ENCODE measurements around the gene RAP1A.

RAP1A gene

DNA sequence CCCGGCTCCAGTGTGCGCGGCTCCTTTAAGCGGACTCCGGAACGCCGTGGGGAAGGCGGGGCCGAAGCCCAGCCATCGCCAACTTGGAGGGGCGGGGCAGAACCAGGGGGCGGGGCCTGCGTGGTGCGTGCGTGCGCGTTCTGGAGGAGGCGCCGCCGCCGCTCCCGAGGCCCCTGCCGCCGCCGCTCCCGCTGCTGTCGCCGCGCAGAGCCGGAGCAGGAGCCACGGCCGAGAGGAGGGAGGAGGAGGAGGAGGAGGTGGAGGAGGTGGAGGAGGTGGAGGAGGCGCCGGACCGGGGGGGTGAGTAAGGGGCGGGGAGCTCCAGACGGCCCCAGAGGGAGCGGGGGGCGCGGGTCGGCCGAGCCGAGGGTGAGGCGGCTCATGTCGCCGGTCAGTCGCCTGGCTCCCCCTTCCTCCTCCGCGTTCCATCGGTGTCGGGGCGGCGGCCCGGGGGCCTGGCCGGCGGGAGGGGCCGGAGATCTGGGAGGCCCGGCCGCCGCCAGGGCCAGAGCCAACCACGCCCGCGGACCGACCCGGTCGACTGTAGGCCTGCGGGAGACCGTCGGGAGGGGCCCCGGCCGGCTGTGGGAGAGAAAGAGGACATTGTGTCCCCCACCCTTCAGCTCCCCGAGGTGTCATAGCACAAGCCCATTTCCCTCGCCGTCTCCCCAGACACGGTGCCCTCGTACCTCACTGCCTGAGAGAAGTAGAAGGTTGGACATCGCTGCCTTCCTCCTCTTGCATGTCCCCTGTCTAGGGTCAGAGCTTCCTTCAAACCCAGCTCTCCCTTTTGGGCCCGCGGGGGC lies at the start of gene RAP1A:
Gene RAP1A (plus strand): TSS at position 155 of the 806 bp plus-strand sequence. CDS start 71,572 bp downstream, outside the sequence.
- DNase-seq = peak; percentile 94

DNA sequence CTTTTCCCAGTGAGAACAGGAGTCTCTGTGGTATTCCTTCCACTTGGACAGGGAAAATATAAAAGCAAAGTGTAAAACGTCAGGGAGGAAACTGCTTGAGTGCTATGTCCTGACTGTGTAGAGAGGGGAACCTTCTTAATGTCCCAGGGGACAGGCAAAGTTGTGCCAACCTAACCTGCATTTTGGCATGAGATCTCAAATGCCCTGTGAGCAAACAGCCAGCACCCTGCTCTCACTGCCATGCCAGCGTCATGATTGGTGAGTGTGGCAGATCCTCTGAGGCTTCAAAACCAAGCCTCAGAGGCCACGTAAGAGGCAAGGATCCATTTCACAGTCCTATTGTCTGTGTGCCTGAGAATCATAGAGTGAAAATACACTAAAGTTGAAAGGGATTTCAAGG lies 49.7 kb upstream of the RAP1A start:
- no peak for DNase-seq

DNA sequence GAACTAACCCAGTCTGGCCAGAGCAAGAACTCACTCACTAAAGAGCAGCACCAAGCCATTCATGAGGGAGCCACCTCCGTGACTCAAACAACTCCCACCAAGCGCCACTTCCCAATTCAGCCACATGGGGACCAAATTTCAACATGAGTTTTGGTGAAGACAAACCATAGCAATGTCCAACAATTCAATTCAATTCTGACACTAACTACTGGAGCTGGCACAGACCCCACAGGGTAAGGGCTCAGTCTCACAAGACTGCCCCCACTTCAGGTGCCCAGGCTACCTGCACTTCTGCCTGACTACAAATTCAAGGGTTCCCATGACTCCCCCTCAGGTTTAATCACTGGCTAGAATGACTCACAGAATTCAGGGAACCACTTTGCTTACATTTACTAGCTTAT lies 48.8 kb upstream of the RAP1A start:
- peak; percentile 18 for DNase-seq

DNA sequence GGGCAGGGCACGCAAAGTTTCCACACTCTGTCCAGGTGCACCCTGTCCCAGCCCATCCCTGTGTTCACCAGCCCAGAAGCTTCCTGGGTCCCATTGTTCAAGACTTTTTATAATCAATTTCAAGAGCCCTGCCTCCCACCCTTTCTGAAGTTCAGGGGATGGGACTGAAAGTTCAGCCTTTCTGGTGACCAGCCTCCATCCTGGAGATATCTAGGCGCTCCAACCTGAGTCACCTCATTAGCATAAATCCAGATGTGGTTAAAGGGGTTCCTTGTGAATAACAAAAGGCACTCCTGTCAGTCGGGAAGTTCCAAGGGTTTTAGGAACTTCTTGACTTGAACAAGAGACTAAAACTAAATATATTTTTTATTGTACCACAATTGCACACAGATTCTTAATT lies 48.4 kb upstream of the RAP1A start:
- DNase-seq = no peak

DNA sequence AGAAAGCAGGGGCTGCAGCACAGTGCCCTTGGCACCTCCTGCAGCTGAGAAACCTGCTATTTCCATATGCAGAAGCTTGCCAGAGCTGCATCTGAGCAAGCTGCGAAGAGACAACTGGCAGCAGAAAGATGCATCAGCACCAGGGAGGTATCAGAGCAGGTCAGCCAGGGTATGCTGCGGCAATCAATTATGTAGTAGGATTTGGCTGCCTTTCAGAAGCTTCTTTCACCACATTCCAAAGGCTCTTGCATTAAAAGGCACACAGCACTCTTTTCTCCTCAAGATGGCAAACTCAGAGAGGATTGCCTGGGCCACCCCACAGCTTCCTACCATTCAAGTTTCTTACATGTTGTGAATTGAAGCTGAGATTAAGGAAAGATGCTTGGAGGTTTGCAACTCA lies 47.6 kb upstream of the RAP1A start:
- no peak for DNase-seq

DNA sequence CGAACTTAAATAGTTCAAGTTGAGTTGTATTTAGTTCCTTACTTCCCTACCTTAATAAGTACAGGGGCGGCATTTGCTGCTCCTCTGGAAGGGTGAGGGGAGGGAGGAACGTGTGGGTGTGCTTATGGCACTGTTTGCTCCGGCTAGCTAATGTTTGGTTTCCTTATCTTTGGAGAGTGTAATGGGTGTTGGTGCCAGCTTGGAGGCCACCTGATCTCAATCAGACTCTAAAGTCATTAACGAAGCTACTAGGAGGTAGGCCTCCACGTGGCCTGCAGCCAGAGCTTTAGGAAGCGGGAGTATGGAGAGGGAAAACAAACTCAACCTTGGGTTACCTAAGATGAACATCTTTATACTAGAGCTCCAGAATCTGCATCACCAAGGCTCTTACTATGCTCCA lies 43.0 kb upstream of the RAP1A start:
- DNase-seq = no peak

DNA sequence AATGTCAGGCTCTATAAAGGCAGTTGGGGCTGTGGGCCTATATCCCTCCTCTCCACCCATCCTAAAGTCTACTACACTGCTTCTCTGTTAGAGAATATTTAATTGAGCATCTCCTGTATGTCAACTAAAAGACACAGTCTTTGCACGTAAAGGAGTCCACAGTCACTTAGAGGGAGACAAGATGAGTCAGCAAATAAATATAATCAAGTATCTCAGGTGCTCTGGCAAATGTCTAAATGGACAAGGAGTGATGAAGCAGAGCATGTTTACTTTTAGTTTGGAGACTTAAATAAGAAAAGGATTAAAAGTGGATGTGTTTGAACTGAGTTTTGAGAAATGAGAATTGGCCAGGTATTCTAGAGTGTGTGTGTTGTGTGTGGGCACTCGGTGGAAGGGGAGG lies 41.8 kb upstream of the RAP1A start:
- DNase-seq = no peak

DNA sequence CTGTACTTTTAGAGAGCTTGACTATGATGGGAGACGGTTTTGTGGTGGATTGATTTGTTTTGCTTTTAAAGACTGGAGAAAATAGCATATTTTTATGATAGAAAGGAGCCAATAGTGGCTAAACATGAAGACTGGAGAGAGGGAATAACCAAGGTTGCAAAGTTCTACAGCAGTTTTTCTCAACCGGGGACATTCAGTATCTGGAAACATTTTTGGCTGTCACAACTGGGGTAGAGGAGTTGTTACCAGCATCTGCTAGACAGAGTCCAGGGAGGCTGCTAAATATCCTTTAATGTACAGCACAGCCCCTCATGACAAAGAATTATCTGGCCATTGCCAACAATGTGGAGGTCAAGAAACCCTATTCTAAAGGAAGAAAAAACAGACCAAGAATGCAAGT lies 38.4 kb upstream of the RAP1A start:
- no peak for DNase-seq

DNA sequence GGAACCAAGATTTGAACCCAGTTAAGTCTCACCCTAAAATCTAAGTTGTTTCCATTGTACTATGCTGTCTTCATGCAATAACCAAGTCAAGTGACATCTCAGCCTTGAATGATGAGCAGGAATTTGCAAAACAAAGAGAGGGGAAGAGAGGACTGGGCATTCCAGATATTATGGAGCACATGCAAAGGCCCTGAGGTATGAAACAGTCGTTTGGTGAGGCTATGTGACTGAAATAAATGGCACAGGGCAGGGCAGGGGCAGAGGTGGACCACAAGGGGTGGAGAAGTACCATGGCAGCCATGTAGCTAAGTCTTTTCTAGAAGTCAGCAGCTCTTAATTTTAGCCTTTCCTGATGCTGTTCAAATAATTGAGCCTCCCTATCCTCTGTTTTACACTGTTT lies 37.6 kb upstream of the RAP1A start:
- DNase-seq = no peak

DNA sequence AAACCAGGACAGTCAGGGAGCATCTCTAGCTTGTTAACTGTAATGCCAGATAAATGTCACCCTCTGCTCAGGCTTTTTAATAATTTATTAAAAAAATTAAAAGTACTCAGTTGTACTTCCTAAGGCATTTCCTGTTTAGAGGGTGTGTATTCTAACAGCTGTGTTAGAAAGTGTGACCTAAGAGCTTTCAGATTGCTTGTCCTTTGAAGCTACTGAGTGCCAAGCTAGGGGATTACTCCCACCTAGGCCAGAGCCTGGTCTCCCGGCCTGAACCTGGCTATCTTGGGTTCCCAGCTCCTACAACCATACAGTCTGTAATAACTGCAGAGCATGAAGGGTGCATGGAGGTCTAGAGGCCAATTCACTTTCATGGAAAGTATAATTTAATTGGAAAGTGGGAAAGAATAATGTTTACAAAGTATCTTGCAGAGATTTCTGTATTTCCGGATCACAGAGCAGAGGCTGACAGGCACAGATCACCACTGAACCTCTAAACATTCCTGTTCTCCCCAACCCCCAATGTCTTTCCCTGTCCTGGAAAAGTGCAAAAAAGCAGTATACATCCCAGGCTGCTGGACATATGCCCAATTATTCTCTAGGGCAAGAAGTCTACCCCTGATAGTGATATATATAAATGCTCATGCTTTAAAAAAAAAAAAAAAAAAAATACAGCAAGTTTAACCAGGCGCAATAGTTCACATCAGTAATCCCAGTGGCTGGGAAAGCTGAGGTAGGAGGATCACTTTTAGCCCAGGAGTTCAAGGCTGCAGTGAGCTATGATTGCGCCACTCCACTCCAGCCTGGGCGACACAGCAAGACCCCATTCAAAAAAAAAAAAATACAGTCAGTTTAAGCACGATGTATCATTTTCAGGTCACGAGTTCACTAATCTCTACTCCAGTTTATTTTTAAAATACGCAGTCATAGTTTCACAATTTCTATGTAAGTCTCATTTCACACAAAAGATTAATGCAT lies 36.7 kb upstream of the RAP1A start:
- DNase-seq = no peak

DNA sequence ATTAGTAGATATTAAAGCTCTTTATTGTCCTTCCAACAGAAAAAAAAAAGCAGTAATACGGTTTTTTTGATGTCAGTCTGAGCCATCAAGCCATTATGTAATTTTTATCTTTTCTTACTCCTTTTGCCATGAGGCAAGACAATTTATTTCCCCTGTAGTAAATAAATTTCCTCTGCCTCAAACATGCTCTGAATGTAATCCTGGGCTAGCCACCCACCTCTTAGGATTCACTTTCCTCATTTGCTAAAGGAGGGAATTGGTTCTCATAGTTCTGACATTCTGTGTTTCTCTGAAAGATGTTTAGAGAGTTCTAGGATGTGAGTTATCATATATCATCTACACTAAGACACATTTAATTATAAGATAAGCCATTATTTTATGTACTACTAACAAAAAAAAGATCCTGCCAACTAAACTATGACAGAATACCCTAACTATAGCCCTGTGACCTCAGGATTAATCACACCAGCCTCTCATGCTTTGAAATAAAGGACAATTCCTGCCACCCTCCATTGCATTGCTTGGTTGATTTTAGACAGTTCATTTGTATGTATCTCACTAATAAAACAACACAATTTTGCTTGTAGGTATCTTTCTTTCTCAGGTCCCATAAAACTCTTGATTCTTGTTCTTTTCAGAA lies 34.0 kb upstream of the RAP1A start:
- DNase-seq = no peak

DNA sequence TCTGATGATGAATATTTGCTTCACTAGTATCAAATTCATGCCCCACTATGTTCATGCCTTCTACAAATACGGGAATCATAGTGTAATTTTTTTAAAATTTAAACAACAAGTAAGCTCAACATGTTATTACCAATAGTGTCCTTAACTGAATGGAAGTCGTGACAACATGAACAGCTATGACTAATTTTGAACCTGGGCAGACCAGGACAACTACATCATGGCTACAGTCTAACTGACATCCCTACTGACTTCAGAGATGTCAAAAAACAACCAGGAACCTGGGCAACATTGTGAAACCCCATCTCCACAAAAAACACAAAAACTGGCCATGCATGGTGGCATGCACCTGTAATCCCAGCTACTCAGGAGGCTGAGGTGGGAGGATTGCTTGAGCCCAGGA lies 33.5 kb upstream of the RAP1A start:
- no peak for DNase-seq

DNA sequence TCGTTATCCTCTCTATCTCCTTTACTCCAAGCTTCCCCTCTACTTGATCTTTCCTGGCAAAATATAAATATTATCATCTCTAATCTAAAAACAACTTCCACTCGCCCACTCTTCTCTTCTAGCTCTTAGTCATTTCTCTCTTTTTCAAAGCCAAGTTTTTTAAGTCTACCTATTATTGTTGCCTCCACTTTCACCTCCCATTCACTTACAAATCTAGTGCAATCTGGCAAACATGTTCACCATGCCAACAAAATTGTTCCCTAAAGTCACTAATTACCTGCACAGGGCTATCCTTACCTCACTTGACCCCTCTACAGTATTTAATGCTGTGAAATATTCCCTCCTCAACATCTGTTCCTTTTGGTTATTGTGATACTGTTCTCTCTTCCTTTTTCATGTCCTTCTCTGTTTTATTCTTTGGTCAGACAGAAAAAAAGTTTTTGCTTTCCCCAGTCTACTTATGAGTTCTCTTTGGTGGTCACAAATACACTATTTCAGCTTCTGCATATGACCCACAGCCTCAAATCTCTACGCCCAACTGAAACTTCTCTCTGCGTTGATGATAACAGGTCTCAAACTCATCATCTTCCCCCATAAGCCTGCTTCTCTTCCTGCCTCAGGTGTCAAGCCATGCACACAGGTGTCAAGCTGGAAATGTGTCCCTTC lies 31.9 kb upstream of the RAP1A start:
- DNase-seq = no peak

DNA sequence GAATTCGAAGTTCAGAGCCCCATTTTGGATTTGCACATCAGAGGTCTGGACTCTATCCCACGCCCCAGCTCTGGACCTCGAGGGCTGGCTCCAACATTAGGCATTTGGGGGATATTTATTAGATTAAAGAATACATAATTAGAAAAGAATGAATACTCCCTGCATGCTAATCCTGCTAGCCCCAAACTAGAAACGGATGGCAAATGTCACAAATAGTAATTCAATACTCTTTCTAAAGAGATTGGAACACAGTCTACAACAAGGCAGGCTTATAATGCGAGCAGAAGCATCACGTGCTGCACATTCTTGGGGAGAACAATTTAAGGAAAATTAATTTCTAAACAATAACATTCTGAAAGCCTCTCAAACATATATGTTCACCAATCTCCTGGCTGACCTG lies 27.7 kb upstream of the RAP1A start:
- no peak for DNase-seq

DNA sequence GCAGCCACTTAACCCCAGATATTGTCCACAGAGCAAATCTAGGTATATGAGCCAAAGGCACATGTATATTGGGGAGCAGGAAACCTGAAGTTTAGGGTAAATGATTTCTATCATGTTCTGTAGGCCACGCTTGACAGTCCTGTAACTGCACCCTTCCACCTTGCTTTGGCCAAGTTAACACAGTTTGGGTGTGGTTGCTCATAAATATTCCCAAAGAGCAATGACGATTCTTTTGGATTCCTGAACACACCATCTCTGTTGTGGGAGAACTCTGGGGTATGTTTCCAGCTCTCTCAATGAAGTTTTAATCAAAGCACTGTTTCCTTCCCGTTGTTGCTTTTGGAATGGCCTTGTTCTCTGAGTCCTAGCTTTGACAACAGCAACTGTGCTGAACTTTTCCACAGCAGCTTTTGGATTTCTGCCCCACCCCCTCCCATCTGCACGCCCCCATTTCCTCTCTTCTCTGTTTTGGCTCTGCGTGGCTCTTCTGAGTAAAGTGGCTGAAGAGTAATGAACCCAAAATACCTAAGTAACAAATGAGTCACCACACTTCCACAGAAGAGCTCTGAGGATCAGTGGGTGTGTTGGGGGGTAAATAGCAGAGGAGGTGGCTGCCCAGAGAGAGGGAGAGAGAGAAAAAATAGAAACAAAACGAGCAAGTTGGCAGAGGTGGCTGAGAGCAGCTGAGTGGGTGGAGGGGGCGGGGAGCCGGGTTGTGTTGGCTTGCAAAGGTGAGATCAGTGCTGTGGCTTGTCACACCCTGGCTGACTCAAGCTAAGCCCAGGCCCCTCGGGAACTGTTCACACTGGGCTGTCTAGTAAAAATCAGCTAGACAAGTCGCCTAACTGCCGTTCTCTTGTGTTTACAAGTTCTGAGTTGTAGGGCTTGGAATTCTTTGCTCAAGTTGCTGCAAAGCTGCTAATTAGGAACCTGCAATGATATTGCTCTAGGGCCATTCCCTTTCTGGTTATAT lies 26.9 kb upstream of the RAP1A start:
- peak; percentile 93 for DNase-seq

DNA sequence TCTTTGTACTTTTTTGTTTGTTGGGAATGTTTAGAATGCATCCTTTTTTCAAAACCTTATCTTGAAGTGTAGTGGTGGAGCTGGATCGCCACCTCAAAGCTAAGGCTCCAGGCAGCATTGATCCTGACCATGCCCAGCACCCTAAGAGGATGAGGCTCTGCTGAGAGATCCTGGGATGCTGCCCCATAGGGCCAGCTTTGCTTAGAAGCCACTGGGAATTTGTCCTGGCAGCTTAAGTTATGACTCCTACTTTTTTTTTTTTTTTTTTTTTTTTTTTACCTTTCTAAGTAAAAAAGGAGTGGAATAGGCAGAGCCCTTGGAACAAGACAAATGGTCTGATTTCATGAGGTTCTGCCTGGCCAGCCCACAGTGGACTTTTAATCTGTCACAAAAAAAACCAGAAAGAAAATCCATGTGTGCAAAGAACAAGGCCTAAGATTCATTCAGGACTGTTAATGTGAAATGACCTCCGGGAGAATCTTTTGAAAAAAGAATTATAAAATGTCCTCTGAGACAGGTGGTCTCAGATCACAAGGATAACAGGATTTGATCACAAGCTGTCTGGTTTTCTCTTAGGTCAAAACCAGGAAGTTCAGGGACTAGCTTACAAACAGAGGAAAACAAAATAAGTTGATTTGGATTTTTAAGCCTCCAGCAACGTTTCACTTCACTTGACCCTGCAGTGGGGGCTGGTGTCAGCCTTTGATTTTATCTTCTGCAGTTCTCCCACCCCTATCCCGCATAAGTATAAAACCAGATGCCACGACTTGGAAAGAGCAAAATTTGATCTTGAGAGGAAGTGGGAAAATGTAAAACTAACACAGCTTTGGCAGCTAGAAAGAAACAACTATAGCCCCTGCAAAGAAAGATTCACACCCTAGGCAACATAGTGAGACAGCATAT lies 25.9 kb upstream of the RAP1A start:
- DNase-seq = no peak

DNA sequence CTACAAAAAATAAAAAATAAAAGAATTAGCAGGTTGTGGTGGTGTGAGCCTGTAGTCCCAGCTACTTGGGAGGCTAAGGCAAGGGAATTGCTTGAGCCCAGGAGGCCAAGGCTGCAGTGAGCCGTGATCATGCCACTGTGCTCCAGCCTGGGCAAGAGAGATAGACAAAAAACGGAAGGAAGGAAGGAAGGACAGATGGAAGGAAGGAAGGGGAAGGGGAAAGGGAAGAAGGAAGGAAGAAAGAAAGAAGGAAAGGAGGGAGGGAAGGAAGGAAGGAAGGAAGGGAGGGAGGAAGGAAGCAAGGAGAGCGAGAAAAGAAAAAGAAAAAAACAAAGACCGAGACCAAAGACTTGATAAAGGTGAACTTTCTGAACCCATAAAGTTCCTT lies 25.3 kb upstream of the RAP1A start:
- no peak for DNase-seq

DNA sequence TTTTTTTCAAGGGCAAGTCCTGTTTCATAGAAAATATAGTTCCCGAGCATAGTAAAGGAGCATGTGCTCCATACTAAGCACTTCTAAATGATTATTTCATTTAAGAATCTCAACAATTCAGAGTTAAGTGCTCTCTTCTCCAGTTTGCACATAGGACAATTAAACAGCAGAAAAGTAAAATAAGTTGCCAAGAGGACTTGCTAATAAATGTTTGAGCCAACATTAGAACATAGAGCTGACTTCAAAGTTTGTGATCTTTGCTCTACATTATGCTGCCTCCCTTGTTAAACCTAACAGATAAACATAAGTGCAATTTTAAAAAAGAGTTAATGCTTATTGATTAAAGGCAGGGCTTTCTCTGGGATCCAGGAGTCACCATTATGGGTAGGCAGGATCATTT lies 23.8 kb upstream of the RAP1A start:
- no peak for DNase-seq

DNA sequence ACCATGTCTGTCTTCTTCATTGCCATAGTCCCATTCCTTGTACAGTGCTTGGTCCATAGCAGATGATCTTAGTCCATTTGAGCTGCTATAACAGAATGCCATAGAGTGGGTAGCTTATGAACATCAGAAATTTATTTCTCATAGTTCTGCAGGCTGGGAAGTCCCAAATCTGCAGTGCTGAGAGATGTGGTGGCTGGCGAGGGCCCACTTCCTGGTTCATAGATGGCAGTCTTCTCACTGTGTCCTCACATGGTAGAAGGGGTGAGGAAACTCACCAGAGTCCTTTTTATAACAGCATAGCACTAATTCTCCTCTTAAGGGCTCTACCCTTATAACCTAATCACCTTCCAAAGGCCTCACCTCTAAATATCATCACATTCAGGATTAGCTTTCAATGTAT lies 23.1 kb upstream of the RAP1A start:
- peak; percentile 50 for DNase-seq

DNA sequence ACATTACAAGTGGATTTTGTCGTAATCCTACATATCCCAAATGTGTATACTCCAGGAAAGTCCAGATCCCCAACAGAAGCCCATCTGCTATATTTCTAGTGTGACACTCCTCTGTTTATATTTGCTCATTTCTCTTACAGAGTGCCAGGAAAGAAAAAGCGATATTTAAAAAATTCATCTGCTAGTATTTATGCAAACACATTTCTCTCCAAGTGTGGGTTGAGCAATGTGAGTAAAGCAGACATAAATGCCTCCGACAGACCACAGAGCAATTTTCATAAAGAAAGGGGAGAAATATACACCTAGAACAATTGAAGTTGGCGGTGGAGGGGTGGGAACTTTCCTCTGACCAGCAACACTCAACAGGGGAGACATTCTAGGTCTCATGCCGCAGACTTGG lies 22.2 kb upstream of the RAP1A start:
- no peak for DNase-seq

DNA sequence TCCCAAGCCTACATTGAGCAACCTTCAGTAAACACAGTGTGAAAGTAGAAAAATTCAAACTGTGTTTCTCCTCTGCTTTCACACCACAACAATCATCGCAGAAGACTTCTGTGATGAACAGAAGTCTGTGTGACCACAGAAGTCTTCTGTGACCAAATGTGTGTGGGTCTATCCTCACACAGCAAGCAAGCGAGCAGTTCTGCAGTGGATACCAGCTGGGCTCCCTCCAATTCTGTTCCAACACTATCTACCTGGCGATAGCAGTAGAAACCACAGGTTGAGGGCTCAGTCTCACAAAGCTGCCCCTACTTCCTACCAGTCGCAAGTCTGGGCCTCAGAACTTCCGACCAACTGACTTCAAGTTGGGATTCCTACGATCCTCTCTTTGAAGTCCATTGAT lies 21.0 kb upstream of the RAP1A start:
- DNase-seq = no peak
